ENCODE data around the gene PCDHGB1. TPM values are rescaled to one million over a fixed set of nuclear protein-coding genes. Genes with fewer than 3 reads are reported as not detected.

Gene PCDHGB1
- polyA plus RNA-seq, 1 experiment = 3.2 TPM

DNA sequence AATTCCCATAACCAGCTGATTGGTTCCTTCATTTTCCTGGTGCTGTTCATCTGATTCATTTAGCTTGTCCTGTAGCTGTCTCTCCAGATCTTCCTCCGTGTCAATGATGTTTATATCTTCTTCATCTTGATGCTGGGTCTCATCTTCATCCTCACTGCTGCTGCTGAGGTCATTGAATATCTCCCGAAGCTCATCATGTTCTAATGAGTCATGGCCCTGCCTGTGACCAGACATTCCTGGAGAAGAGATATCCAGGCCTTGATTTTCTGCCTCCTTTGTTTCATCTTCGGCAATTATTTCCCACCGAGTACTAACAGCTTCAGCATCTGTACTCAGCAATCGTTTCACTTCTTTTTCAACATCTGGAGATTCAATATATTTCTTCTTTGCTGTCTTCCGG lies 30.7 kb upstream of the PCDHGB1 start:
- Histone ChIP-seq H3K27ac (ENCODE audit: low read depth, low read length) (no peak overlapping the region), H3K27me3 (ENCODE audit: control insufficient read depth, insufficient read depth, low read length) (no peaks in the 10 kb centered on the region), H3K4me3 (ENCODE audit: low read depth, low read length) (no peak overlapping the region), H3K9me3 (ENCODE audit: control insufficient read depth, insufficient read depth, low read length) (peaks cover 52% of the 10 kb centered on the region)
- TF ChIP-seq, protein P1, sequence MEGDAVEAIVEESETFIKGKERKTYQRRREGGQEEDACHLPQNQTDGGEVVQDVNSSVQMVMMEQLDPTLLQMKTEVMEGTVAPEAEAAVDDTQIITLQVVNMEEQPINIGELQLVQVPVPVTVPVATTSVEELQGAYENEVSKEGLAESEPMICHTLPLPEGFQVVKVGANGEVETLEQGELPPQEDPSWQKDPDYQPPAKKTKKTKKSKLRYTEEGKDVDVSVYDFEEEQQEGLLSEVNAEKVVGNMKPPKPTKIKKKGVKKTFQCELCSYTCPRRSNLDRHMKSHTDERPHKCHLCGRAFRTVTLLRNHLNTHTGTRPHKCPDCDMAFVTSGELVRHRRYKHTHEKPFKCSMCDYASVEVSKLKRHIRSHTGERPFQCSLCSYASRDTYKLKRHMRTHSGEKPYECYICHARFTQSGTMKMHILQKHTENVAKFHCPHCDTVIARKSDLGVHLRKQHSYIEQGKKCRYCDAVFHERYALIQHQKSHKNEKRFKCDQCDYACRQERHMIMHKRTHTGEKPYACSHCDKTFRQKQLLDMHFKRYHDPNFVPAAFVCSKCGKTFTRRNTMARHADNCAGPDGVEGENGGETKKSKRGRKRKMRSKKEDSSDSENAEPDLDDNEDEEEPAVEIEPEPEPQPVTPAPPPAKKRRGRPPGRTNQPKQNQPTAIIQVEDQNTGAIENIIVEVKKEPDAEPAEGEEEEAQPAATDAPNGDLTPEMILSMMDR (IDR thresholded peaks at IDR 0.05; ENCODE audit: low read depth, low read length) = no peak
- POLR2A ChIA-PET = no interaction called here
- CTCF ChIA-PET = interaction anchor here (0.9 to 5.9 kb wide), 17 partner anchors 9 to 248 kb away, joined by 3 to 86 read pairs (median 4); partner anchors contain the start of genes PCDHB14, PCDHB16, PCDHB9 and PCDHGA1
- no peak for DNase-seq (ENCODE audit: low read depth, low spot score)

DNA sequence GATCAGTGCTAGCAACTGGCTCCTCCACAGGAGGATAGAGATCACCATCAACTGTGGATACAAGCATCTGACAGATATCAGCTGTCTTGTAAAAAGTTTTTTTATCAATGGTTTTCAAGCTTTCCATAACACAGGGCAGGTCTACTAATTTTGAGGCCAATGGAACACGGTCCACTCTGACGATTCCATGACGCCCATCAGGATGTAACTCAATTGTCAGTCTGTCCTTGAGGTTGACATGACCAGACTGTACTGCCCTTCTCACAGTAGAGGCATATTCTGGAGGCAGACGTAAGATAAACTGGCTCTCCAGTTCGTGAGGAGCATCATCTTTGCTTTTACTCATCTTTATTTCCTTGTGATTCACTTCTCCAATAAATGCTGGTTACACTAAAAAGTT lies 30.2 kb upstream of the PCDHGB1 start:
- Histone ChIP-seq H3K27me3 (ENCODE audit: control insufficient read depth, insufficient read depth, low read length) (no peaks in the 10 kb centered on the region), H3K27ac (ENCODE audit: low read depth, low read length) (no peak overlapping the region), H3K9me3 (ENCODE audit: control insufficient read depth, insufficient read depth, low read length) (peaks cover 52% of the 10 kb centered on the region), H3K4me3 (ENCODE audit: low read depth, low read length) (peak overlapping the region; percentile 84)
- no peak for DNase-seq (ENCODE audit: low read depth, low spot score)
- CTCF ChIA-PET = interaction anchor here (0.6 to 5.9 kb wide), 33 partner anchors 8 to 603 kb away, joined by 3 to 86 read pairs (median 4); partner anchors contain the start of genes PCDHB14, PCDHB16, PCDHB9 and PCDHGA1
- POLR2A ChIA-PET = interaction anchor here (1.1 to 1.8 kb wide), 5 partner anchors 9 to 244 kb away, joined by 3 to 12 read pairs (median 6); partner anchors contain the start of genes PCDHGA1 and PCDHGA2
- TF ChIP-seq, protein P1 (IDR thresholded peaks at IDR 0.05; ENCODE audit: low read depth, low read length) = no peak

DNA sequence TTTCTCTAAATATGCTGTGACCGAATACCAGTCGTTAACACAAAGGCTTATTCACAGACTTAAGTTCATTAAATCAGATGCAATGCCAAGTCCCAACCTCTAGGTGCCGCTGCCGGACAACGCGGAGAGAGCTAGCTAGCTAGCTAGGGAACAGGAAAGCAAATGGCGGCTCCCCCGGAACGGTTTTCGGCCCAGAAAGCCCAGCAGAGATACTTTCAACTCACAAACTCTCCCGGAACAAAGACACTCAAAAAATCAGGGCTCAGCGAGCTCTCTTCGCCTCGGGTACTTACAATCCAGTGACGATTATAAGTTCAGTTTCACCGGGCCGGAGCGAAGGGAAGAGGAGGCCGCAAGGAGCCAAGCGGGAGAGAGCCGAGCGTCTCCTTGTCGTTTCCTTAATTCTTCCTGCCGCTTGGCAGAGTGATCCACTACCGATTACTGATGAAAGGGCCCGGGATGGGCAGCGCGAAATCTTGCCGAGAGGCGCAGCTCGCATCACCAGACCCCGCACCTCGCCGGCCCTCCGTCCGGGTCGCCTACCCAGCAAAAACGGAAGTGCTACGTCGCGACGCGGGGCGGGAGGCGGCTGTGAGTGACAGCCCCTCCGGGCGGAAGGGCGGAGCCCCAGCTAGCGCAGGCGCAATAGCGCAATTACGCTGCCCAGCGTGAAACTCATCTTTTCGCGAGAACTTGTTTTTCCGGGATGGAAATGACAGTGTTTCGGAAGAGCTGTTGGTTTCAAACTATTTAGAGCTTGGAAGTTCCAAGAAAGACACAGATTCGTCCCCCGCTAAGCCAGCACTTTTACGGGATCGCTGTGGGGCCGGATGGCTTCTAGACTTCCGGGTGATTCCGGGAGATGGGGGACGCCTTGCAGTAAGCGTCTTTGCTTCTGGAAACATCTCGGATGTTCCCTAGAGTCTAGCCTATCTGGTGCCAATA lies 29.4 kb upstream of the PCDHGB1 start, which contains the start of gene TAF7:
Gene TAF7 (minus strand): TSS at position 560 of the 945 bp plus-strand sequence. CDS start 740 bp downstream, outside the sequence.
- Histone ChIP-seq H3K4me3 (ENCODE audit: low read depth, low read length) (peak within 1 kb of the TSS; percentile 84), H3K9me3 (ENCODE audit: control insufficient read depth, insufficient read depth, low read length) (peaks cover 48% of the 10 kb centered on the region), H3K27me3 (ENCODE audit: control insufficient read depth, insufficient read depth, low read length) (no peaks in the 10 kb centered on the region), H3K27ac (ENCODE audit: low read depth, low read length) (peak within 1 kb of the TSS; percentile 99)
- peak; percentile 84 for DNase-seq (ENCODE audit: low read depth, low spot score)
- POLR2A ChIA-PET = interaction anchor here (0.6 to 1.8 kb wide), 9 partner anchors 9 to 363 kb away, joined by 3 to 12 read pairs (median 4); partner anchors contain the start of genes PCDHGA1 and PCDHGA2
- TF ChIP-seq, protein P1 (IDR thresholded peaks at IDR 0.05; ENCODE audit: low read depth, low read length) = peak; percentile 88
- CTCF ChIA-PET = interaction anchor here (0.5 to 5.9 kb wide), 39 partner anchors 9 to 604 kb away, joined by 3 to 86 read pairs (median 4); partner anchors contain the start of genes PCDHB11, PCDHB14, PCDHB16 and PCDHB9

DNA sequence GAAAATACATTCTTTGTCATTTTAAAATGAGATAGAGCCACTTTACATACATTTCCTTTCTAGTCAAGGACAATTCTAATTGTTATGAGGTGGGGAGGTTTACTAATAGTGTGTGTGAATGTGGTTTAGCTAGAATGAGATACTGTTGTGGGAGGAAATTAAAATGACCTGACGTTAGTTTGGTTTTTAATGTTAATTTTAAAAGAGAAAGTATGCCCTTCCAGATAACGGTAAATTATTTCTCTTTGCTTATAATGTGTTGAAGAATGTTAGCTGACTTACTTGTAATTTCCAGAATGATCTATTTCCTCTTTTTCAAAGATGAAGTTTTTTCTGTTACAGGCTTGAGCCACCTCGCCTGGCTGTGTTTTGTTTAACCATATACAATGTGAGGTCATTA lies 27.6 kb upstream of the PCDHGB1 start:
- Histone ChIP-seq H3K27ac (ENCODE audit: low read depth, low read length) (no peak overlapping the region), H3K9me3 (ENCODE audit: control insufficient read depth, insufficient read depth, low read length) (peaks cover 40% of the 10 kb centered on the region), H3K4me3 (ENCODE audit: low read depth, low read length) (no peak overlapping the region), H3K27me3 (ENCODE audit: control insufficient read depth, insufficient read depth, low read length) (no peaks in the 10 kb centered on the region)
- ChIA-PET CTCF (interaction anchor here (0.6 to 5.9 kb wide), 5 partner anchors 8 to 245 kb away, joined by 3 to 74 read pairs (median 7); partner anchors contain the start of genes PCDHGA1 and PCDHGB3), POLR2A (no interaction called here)
- TF ChIP-seq, protein P1 (IDR thresholded peaks at IDR 0.05; ENCODE audit: low read depth, low read length) = no peak
- no peak for DNase-seq (ENCODE audit: low read depth, low spot score)

Data from AG04450 (cell line).